SK-N-SH treated with all-trans-retinoic acid at 6 μM for 48 hours (cell line): ENCODE measurements around the gene SERPINB5.

Source experiments
- ARNTL ChIP-seq: fragments of 450-650 bp; formaldehyde crosslinking; IDR thresholded peaks from 2 replicates; pipeline ENCODE4 v1.5.0; 2020; ENCODE audit warnings: low read depth, mild to moderate bottlenecking, moderate library complexity, borderline replicate concordance
- ESRRG ChIP-seq: fragments of 250-450 bp; sonication (Bioruptor Pico); IDR thresholded peaks from 2 replicates; pipeline ENCODE4 v1.6.1; 2021; ENCODE audit warnings: mild to moderate bottlenecking
- GLIS3 ChIP-seq: fragments of 250-450 bp; sonication (Bioruptor Pico); IDR thresholded peaks from 2 replicates; pipeline ENCODE4 v1.5.0; 2020; ENCODE audit warnings: mild to moderate bottlenecking, moderate library complexity
- ISL1 ChIP-seq: fragments of 250-450 bp; sonication (Bioruptor Pico); IDR thresholded peaks from 2 replicates; pipeline ENCODE4 v2.1.2; 2022; ENCODE audit warnings: mild to moderate bottlenecking, moderate library complexity
- TOX ChIP-seq: fragments of 250-450 bp; sonication (Bioruptor Pico); IDR thresholded peaks from 2 replicates; pipeline ENCODE4 v1.8.0; 2021; ENCODE audit warnings: mild to moderate bottlenecking, moderate library complexity, borderline replicate concordance
- ZFP30 ChIP-seq: fragments of 450-650 bp; formaldehyde crosslinking; IDR thresholded peaks from 2 replicates; pipeline ENCODE4 v1.5.0; 2022; ENCODE audit warnings: mild to moderate bottlenecking, moderate library complexity
- ZNF565 ChIP-seq: fragments of 450-650 bp; formaldehyde crosslinking; conservative IDR thresholded peaks from 2 replicates; pipeline ENCODE4 v1.5.0; 2020; ENCODE audit warnings: low read depth, mild to moderate bottlenecking, moderate library complexity
- TF ChIP-seq, protein P1 (sequence below): fragments of 250-450 bp; sonication (Bioruptor Pico); IDR thresholded peaks from 2 replicates; pipeline ENCODE4 v1.5.1; 2021; ENCODE audit warnings: mild to moderate bottlenecking, moderate library complexity
- TF ChIP-seq, protein P2 (sequence below): fragments of 250-450 bp; sonication (Bioruptor Pico); IDR thresholded peaks from 2 replicates; pipeline ENCODE4 v1.5.1; 2020; ENCODE audit warnings: low read depth, mild to moderate bottlenecking, moderate library complexity
- TF ChIP-seq, protein P3 (sequence below): fragments of 250-450 bp; sonication (Bioruptor Pico); IDR thresholded peaks from 2 replicates; pipeline ENCODE4 v1.8.0; 2021; ENCODE audit warnings: low read depth, mild to moderate bottlenecking, moderate library complexity, borderline replicate concordance
- TF ChIP-seq, protein P4 (sequence below): fragments of 250-450 bp; sonication (Bioruptor Pico); IDR thresholded peaks from 2 replicates; pipeline ENCODE4 v1.8.0; 2020; ENCODE audit warnings: mild to moderate bottlenecking, moderate library complexity, borderline replicate concordance

DNA sequence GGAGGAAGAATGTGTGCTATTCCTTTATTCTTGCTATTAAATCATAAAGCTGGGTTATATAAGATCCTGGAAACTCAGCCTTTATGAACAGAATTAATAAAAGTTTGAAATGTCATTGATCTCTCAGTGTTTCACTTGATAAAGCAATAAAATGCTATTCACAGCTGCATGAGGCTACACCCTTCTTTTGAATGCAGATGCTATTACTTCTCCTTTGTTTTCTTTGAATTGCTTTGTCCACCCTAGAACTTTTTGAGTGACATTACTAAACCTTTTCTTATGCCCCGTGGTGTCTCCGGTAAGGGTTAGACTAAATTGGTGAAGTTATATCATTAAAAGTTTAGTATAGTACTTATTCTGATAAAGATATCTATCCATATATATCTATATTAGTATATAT is 18.9 kb downstream of the SERPINB5 start:
- TF ChIP-seq ZFP30 (CRISPR knock-in tag) = no peak
- TF ChIP-seq ESRRG (CRISPR knock-in tag) = no peak
- no peak for TF ChIP-seq ARNTL (CRISPR knock-in tag)
- TF ChIP-seq, protein P1, sequence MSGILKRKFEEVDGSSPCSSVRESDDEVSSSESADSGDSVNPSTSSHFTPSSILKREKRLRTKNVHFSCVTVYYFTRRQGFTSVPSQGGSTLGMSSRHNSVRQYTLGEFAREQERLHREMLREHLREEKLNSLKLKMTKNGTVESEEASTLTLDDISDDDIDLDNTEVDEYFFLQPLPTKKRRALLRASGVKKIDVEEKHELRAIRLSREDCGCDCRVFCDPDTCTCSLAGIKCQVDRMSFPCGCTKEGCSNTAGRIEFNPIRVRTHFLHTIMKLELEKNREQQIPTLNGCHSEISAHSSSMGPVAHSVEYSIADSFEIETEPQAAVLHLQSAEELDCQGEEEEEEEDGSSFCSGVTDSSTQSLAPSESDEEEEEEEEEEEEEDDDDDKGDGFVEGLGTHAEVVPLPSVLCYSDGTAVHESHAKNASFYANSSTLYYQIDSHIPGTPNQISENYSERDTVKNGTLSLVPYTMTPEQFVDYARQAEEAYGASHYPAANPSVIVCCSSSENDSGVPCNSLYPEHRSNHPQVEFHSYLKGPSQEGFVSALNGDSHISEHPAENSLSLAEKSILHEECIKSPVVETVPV (CRISPR knock-in tag) = no peak
- no peak for TF ChIP-seq GLIS3 (CRISPR knock-in tag)
- TF ChIP-seq ZNF565 (CRISPR knock-in tag) = no peak
- TF ChIP-seq, protein P2, sequence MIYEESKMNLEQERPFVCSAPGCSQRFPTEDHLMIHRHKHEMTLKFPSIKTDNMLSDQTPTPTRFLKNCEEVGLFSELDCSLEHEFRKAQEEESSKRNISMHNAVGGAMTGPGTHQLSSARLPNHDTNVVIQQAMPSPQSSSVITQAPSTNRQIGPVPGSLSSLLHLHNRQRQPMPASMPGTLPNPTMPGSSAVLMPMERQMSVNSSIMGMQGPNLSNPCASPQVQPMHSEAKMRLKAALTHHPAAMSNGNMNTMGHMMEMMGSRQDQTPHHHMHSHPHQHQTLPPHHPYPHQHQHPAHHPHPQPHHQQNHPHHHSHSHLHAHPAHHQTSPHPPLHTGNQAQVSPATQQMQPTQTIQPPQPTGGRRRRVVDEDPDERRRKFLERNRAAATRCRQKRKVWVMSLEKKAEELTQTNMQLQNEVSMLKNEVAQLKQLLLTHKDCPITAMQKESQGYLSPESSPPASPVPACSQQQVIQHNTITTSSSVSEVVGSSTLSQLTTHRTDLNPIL (CRISPR knock-in tag) = no peak
- TF ChIP-seq TOX (CRISPR knock-in tag) = no peak
- TF ChIP-seq, protein P3, sequence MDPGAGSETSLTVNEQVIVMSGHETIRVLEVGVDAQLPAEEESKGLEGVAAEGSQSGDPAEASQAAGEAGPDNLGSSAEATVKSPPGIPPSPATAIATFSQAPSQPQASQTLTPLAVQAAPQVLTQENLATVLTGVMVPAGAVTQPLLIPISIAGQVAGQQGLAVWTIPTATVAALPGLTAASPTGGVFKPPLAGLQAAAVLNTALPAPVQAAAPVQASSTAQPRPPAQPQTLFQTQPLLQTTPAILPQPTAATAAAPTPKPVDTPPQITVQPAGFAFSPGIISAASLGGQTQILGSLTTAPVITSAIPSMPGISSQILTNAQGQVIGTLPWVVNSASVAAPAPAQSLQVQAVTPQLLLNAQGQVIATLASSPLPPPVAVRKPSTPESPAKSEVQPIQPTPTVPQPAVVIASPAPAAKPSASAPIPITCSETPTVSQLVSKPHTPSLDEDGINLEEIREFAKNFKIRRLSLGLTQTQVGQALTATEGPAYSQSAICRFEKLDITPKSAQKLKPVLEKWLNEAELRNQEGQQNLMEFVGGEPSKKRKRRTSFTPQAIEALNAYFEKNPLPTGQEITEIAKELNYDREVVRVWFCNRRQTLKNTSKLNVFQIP (CRISPR knock-in tag) = no peak
- no peak for TF ChIP-seq ISL1 (CRISPR knock-in tag)
- TF ChIP-seq, protein P4, sequence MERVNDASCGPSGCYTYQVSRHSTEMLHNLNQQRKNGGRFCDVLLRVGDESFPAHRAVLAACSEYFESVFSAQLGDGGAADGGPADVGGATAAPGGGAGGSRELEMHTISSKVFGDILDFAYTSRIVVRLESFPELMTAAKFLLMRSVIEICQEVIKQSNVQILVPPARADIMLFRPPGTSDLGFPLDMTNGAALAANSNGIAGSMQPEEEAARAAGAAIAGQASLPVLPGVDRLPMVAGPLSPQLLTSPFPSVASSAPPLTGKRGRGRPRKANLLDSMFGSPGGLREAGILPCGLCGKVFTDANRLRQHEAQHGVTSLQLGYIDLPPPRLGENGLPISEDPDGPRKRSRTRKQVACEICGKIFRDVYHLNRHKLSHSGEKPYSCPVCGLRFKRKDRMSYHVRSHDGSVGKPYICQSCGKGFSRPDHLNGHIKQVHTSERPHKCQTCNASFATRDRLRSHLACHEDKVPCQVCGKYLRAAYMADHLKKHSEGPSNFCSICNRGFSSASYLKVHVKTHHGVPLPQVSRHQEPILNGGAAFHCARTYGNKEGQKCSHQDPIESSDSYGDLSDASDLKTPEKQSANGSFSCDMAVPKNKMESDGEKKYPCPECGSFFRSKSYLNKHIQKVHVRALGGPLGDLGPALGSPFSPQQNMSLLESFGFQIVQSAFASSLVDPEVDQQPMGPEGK = no peak
